ENCODE data around the gene DUSP10. TPM values are rescaled to one million over a fixed set of nuclear protein-coding genes. Genes with fewer than 3 reads are reported as not detected.

The DUSP10 gene
- total and polyA plus RNA-seq, 2 of the 13 experiments (the other 11 are each of a cell fraction or from before 2014, with no cell fraction given): 2.1 to 4.4 TPM

- in situ Hi-C loops (cut with HindIII; ENCODE audit: extremely low pct_ligation_motif_present, low pct_unique_long_range_greater_than_20kb) (no loop called here), intact Hi-C loops (cut with micrococcal nuclease; ENCODE audit: unreplicated experiment) (no loop called here)
- Histone ChIP-seq H2AFZ (ENCODE audit: low read length) (no peak overlapping the region), H3K79me2 (ENCODE audit: insufficient read depth, low read length) (no peaks in the 10 kb centered on the region), H3K4me2 (ENCODE audit: low read depth, low read length) (no peak overlapping the region), H3K4me1 (ENCODE audit: insufficient read depth, low read length) (peaks cover 1% of the 10 kb centered on the region), H3K9ac (ENCODE audit: insufficient read depth, low read depth, low read length) (no peak overlapping the region), H3K4me3 (replicated peaks in 1 of 3; ENCODE audit: insufficient read depth in 1 of 3, low read depth in 2 of 3, low read length in 3 of 3) (no peak overlapping the region), H4K20me1 (ENCODE audit: insufficient read depth, low read length) (no peaks in the 10 kb centered on the region), H3K9me3 (ENCODE audit: low read length) (peaks cover 8% of the 10 kb centered on the region), H3K36me3 (replicated peaks in 1 of 2; ENCODE audit: control insufficient read depth in 1 of 2, insufficient read depth in 2 of 2, low read length in 2 of 2) (no peaks in the 10 kb centered on the region), H3K27me3 (ENCODE audit: control insufficient read depth in 1 of 2, insufficient read depth in 2 of 2, low read length in 2 of 2) (no peaks in the 10 kb centered on the region), H3K27ac (ENCODE audit: extremely low read length, insufficient read depth, low read length) (no peak overlapping the region)
- TF ChIP-seq ELF4 (CRISPR knock-in tag; IDR thresholded peaks at IDR 0.05; ENCODE audit: borderline replicate concordance) (no peak), MXD4 (CRISPR knock-in tag; IDR thresholded peaks at IDR 0.05) (no peak), ZSCAN25 (CRISPR knock-in tag; IDR thresholded peaks at IDR 0.05) (no peak), CSRNP1 (CRISPR knock-in tag; IDR thresholded peaks at IDR 0.05) (no peak), NFE2L1 (CRISPR knock-in tag; IDR thresholded peaks at IDR 0.05; ENCODE audit: borderline replicate concordance) (no peak)
- ChIA-PET POLR2A (no interaction called here), CTCF (ENCODE audit: low intra/inter-chr PET ratio, low total read pairs) (no interaction called here)
- WGBS (ENCODE audit: low lambda C conversion rate): 96% methylated on average over 4 of the region's 4 CpGs
- ATAC-seq (no peak), FAIRE-seq (no peak), DNase-seq (ENCODE audit: low spot score) (no peak)
- BruUV-seq (replicated peaks): no TSS peak
These were observed 16.8 kb downstream of the DUSP10 start for GRCh38 chr1:221724931-221725605.

DNA sequence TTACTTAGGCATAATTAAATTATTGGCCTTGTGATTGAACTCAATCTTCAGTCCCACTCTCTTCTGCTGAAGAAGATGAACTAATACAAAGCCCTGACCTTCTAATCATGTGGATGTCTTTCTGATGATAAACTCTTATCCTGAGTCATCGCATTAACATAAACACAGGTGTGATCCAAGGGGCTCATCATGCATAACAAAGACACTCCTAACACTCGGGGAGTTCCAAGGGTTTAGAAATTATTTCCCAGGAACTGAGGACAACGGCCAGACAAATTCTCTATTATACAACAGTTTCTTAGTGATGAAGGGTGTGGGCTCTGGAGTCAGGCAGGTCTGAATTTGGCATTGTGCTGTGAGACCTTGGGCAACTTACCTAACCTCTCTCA is 18.0 kb downstream of the DUSP10 start:
- WGBS (ENCODE audit: low lambda C conversion rate): 98% methylated on average over 3 of the region's 3 CpGs
- Histone ChIP-seq H3K27me3 (ENCODE audit: control insufficient read depth in 1 of 2, insufficient read depth in 2 of 2, low read length in 2 of 2) (no peaks in the 10 kb centered on the region), H3K4me2 (ENCODE audit: low read depth, low read length) (no peak overlapping the region), H3K9me3 (ENCODE audit: low read length) (peaks cover 8% of the 10 kb centered on the region), H4K20me1 (ENCODE audit: insufficient read depth, low read length) (no peaks in the 10 kb centered on the region), H2AFZ (ENCODE audit: low read length) (no peak overlapping the region), H3K27ac (ENCODE audit: extremely low read length, insufficient read depth, low read length) (no peak overlapping the region), H3K4me1 (ENCODE audit: insufficient read depth, low read length) (peaks cover 13% of the 10 kb centered on the region), H3K9ac (ENCODE audit: insufficient read depth, low read depth, low read length) (no peak overlapping the region), H3K4me3 (replicated peaks in 1 of 3; ENCODE audit: insufficient read depth in 1 of 3, low read depth in 2 of 3, low read length in 3 of 3) (no peak overlapping the region), H3K36me3 (replicated peaks in 1 of 2; ENCODE audit: control insufficient read depth in 1 of 2, insufficient read depth in 2 of 2, low read length in 2 of 2) (no peaks in the 10 kb centered on the region), H3K79me2 (ENCODE audit: insufficient read depth, low read length) (no peaks in the 10 kb centered on the region)
- POLR2A ChIA-PET: no interaction called here
- CTCF ChIA-PET (ENCODE audit: low intra/inter-chr PET ratio, low total read pairs): no interaction called here
- in situ Hi-C loops (cut with HindIII; ENCODE audit: extremely low pct_ligation_motif_present, low pct_unique_long_range_greater_than_20kb): no loop called here
- FAIRE-seq (no peak), DNase-seq (ENCODE audit: low spot score) (no peak), ATAC-seq (no peak)
- BruUV-seq (replicated peaks): no TSS peak
- intact Hi-C loops (cut with micrococcal nuclease; ENCODE audit: unreplicated experiment): no loop called here
- TF ChIP-seq CENPX (CRISPR knock-in tag; IDR thresholded peaks at IDR 0.05) (no peak), EP300 (IDR thresholded peaks at IDR 0.05; ENCODE audit: low read depth in 2 of 2, low read length in 2 of 2) (no peak), EP300 (CRISPR knock-in tag; IDR thresholded peaks at IDR 0.05; ENCODE audit: borderline replicate concordance) (no peak), SMAD1 (CRISPR knock-in tag; IDR thresholded peaks at IDR 0.05; ENCODE audit: borderline replicate concordance, low read depth) (no peak), KDM2A (CRISPR knock-in tag; IDR thresholded peaks at IDR 0.05; ENCODE audit: borderline replicate concordance, low read depth) (no peak), STAG1 (CRISPR knock-in tag; IDR thresholded peaks at IDR 0.05) (no peak), SP4 (CRISPR knock-in tag; IDR thresholded peaks at IDR 0.05) (no peak), ZNF766 (CRISPR knock-in tag; IDR thresholded peaks at IDR 0.05; ENCODE audit: borderline replicate concordance) (no peak), ZNF10 (CRISPR knock-in tag; IDR thresholded peaks at IDR 0.05; ENCODE audit: borderline replicate concordance, low read depth) (no peak), SP1 (IDR thresholded peaks at IDR 0.05) (no peak), SP1 (CRISPR knock-in tag; IDR thresholded peaks at IDR 0.05) (no peak), NKX3-1 (CRISPR knock-in tag; IDR thresholded peaks at IDR 0.05) (no peak), TERF1 (CRISPR knock-in tag; IDR thresholded peaks at IDR 0.05) (no peak)
